ENCODE data around the gene JAZF1.

DNA sequence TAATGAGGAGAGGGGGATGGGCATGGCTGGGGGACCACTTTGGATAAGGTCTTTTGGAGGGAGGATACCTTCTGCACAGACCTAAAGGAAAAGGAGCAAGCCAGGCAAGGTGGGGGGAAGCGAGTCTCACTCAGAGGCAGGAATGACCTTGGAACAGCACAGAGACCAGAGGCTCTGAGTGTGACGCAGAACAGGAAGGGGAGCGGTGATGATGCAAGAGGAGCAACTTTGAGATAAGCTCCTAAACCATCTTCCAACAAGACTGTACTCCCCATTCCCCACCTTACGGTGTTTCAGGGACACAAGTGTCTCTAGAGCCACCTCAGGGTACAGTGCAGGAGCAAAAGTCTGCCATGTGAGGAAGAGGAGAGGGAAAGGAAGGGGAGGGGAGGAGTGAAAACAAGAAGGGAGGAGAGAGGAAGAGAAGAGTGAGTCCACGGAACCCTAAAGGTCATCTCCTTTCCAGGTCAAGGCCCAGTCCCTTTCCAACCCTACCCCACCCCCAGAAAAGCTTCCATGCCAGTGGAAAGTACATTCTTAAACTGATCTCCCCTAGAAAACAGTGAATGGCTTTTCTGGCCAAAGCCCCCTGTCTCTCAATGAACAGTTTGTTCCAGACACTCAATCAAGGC is 54.1 kb downstream of the JAZF1 start:
- TF ChIP-seq, protein P1, sequence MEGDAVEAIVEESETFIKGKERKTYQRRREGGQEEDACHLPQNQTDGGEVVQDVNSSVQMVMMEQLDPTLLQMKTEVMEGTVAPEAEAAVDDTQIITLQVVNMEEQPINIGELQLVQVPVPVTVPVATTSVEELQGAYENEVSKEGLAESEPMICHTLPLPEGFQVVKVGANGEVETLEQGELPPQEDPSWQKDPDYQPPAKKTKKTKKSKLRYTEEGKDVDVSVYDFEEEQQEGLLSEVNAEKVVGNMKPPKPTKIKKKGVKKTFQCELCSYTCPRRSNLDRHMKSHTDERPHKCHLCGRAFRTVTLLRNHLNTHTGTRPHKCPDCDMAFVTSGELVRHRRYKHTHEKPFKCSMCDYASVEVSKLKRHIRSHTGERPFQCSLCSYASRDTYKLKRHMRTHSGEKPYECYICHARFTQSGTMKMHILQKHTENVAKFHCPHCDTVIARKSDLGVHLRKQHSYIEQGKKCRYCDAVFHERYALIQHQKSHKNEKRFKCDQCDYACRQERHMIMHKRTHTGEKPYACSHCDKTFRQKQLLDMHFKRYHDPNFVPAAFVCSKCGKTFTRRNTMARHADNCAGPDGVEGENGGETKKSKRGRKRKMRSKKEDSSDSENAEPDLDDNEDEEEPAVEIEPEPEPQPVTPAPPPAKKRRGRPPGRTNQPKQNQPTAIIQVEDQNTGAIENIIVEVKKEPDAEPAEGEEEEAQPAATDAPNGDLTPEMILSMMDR (IDR thresholded peaks at IDR 0.05; ENCODE audit: insufficient read depth, low read length, poor library complexity, severe bottlenecking) = no peak
- no peak for TF ChIP-seq EZH2phosphoT487 (conservative IDR thresholded peaks at IDR 0.05; ENCODE audit: low read length)

All from SU-DHL-6 (cell line).